ENCODE data around the gene PCSK4. TPM values are rescaled to one million over a fixed set of nuclear protein-coding genes. Genes with fewer than 3 reads are reported as not detected.

The PCSK4 gene
- total RNA-seq, 1 donor from 2014 or later = 12.4 TPM

DNA sequence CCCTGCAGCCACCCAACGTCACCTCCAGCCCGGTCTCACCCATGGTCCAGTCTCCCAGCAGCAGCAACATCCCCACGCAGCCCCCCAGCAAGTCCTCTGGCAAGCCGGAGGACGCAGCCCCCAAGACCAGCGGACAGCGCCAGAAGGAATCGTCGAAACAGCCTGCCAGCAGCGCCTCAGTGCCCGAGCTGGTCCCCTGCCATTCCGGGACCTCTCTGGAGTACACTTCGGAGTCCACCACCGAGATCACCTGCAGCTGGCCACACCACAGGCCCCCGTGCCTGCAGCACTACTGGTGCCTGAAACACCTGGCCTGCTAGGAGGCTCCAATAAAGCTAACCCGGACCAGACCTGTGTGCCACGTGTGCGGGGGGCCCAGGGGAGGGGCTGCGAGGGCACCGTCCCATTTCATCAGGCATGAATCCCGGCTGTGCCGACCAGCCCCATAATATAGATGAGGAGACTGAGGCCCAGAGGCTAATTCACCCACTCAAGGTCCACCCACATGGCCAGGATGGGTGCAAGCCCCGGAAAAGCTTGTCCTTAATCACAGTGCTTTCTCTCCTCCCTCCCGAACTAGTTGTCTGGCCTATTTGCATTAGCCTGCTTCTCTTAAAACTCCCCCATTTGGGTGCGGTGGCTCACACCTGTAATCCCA, 7.6 kb upstream of the PCSK4 start:
- peaks cover 10% of the 10 kb centered on the region for H3K27me3 Mint-ChIP-seq
- no peaks in the 10 kb centered on the region for H3K9me3 Mint-ChIP-seq
- DNase-seq (ENCODE audit: extremely low spot score, unreplicated experiment) = no peak
- no peak overlapping the region for H3K4me3 Mint-ChIP-seq
- H3K4me1 Mint-ChIP-seq (ENCODE audit: unreplicated experiment) = peaks cover 4% of the 10 kb centered on the region
- no peaks in the 10 kb centered on the region for H3K36me3 Mint-ChIP-seq
- no peak overlapping the region for H3K27ac Mint-ChIP-seq
- TF ChIP-seq, protein P1, sequence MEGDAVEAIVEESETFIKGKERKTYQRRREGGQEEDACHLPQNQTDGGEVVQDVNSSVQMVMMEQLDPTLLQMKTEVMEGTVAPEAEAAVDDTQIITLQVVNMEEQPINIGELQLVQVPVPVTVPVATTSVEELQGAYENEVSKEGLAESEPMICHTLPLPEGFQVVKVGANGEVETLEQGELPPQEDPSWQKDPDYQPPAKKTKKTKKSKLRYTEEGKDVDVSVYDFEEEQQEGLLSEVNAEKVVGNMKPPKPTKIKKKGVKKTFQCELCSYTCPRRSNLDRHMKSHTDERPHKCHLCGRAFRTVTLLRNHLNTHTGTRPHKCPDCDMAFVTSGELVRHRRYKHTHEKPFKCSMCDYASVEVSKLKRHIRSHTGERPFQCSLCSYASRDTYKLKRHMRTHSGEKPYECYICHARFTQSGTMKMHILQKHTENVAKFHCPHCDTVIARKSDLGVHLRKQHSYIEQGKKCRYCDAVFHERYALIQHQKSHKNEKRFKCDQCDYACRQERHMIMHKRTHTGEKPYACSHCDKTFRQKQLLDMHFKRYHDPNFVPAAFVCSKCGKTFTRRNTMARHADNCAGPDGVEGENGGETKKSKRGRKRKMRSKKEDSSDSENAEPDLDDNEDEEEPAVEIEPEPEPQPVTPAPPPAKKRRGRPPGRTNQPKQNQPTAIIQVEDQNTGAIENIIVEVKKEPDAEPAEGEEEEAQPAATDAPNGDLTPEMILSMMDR (conservative IDR thresholded peaks at IDR 0.05) = no peak

DNA sequence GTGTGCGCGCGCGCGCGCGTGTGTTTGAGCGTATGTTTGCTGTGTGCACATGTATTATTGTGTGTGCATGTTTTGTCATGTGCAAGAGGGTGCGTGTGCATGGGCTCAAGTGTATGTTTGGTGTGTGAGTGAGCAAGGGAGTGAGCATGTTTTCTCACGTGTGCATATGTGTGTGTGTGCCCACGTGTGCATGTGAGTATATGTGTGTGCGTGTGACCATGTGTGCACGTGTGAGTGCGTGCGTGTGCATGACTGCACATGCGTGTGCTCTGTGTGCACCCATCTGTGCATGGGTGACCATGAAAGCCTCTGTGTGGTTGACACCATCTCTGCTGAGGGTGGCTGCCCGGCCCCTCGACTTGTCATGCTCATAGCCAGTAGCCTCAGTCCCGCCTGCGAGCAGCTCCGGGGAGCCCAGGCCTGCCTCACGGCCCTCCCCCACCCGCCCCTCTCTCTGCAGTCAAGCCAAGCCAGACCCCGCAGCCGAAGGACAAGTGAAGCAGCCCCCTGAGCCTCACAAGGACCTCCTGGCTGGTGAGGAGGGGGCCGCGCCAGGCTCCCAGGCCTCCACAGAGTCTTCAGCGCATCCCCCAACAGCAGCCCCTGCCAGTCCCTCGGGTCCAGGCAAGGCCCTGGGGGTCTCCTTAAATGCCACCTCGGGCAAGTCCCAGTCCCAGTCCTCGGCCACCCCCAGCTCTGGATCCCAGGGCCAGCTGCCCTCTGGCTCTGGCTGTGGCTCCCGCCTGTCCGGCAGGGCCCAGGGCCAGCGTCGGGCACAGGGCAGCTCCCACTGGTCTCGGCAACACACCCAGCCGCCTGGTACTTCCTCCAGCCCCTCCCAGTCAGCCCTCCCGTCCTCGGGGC, 6.8 kb upstream of the PCSK4 start:
- DNase-seq (ENCODE audit: extremely low spot score, unreplicated experiment) = no peak
- H3K4me1 Mint-ChIP-seq (ENCODE audit: unreplicated experiment) = peaks cover 4% of the 10 kb centered on the region
- H3K27me3 Mint-ChIP-seq = peaks cover 14% of the 10 kb centered on the region
- no peaks in the 10 kb centered on the region for H3K36me3 Mint-ChIP-seq
- H3K27ac Mint-ChIP-seq = no peak overlapping the region
- TF ChIP-seq, protein P1 (conservative IDR thresholded peaks at IDR 0.05) = no peak
- H3K4me3 Mint-ChIP-seq = no peak overlapping the region
- H3K9me3 Mint-ChIP-seq = no peaks in the 10 kb centered on the region

DNA sequence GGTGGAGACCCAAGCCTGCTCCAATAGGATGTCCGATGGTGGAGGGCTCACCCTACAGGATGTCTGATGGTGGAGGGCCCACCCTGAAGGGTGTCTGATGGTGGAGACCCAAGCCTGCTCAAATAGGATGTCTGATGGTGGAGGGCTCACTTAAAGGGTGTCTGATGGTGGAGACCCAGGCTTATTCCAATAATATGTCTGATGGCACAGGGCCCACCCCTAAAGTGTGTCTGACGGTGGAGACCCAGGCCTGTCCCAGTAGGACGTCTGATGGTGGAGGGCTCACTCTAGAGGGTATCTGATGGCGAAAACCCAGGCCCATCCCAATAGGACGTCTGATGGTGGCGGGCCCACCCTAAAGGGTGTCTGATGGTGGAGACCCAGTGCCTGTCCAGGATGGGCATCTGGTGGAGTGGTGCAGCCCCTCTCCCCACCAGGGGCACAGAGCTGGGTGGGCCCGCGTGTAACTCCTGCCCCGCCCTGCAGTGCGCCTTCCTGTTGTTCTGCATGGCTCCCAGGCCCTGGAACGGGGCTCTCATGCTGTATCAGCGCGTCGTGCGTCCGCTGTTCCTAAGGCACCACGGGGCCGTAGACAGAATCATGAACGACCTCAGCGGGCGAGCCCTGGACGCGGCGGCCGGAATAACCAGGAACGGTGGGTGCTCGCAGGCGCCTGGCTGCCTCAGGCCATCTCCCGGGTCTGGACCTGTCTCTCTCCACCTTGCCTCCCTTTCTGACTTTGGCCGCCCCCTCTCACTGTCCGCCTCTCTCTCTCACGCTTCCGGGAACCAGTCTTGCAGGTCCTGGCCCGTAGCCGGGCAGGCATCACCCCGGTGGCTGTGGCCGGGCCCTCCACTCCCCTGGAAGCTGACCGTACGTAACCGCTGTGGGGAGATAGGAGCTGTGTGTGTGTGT, 5.9 kb upstream of the PCSK4 start:
- no peak overlapping the region for H3K4me3 Mint-ChIP-seq
- peaks cover 8% of the 10 kb centered on the region for H3K4me1 Mint-ChIP-seq (ENCODE audit: unreplicated experiment)
- no peak for DNase-seq (ENCODE audit: extremely low spot score, unreplicated experiment)
- H3K9me3 Mint-ChIP-seq = no peaks in the 10 kb centered on the region
- H3K27ac Mint-ChIP-seq = no peak overlapping the region
- TF ChIP-seq, protein P1 (conservative IDR thresholded peaks at IDR 0.05) = no peak
- peaks cover 15% of the 10 kb centered on the region for H3K27me3 Mint-ChIP-seq
- H3K36me3 Mint-ChIP-seq = no peaks in the 10 kb centered on the region

DNA sequence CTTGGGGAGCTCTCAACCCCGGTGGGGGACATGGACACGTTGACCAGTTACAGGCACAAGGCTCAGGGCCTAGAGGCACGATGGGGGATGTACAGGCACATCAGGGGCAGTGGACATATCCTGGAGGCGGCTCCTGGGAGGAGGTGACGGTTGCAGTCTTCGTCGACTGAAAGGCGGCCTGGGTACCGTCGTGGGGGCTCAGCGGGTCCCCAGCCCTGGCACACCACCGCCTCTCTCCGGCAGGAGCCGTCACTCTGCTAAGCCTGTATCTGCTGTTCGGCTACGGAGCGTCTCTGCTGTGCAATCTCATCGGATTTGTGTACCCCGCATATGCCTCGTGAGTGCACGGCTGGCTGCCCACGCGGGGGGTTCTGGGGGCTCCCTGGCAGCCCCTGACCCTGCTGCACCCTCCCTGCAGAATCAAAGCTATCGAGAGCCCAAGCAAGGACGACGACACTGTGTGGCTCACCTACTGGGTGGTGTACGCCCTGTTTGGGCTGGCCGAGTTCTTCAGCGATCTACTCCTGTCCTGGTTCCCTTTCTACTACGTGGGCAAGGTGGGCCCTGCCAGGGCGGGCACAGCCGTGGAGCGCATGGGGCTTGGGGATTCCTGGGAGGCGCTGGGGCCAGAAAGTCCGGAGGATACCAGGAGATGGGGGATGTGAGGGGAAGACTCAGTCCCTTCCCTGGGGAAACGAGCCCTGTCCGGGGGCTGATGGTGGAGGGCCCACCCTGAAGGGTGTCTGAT, 5.1 kb upstream of the PCSK4 start:
- TF ChIP-seq, protein P1 (conservative IDR thresholded peaks at IDR 0.05) = no peak
- no peaks in the 10 kb centered on the region for H3K36me3 Mint-ChIP-seq
- DNase-seq (ENCODE audit: extremely low spot score, unreplicated experiment) = no peak
- no peak overlapping the region for H3K4me3 Mint-ChIP-seq
- no peak overlapping the region for H3K27ac Mint-ChIP-seq
- no peaks in the 10 kb centered on the region for H3K9me3 Mint-ChIP-seq
- peaks cover 8% of the 10 kb centered on the region for H3K4me1 Mint-ChIP-seq (ENCODE audit: unreplicated experiment)
- H3K27me3 Mint-ChIP-seq = peaks cover 17% of the 10 kb centered on the region
